Fibroblast of lung (primary cell): ENCODE data around the gene CSAD. TPM values are rescaled to one million over a fixed set of nuclear protein-coding genes. Genes with fewer than 3 reads are reported as not detected.

Source experiments
- DNase-seq, 2 donors: peaks; one replicate each; pipeline versions ENCODE4 v3.0.0 to v3.0.0-alpha.2; 2010; ENCODE audit warnings: low read depth in 2 of 2
- H2AFZ ChIP-seq: 2 replicates; pipeline ENCODE4 v1.5.1; 2012; ENCODE audit warnings: low read length, control low read depth, inconsistent platforms
- H3K27ac ChIP-seq: 2 replicates; pipeline ENCODE4 v1.5.1; 2011; ENCODE audit warnings: low read length, control low read depth; ENCODE audit not compliant: insufficient read depth
- H3K27me3 ChIP-seq: 2 replicates; pipeline ENCODE4 v1.5.1; 2011; ENCODE audit warnings: mild to moderate bottlenecking, low read length; ENCODE audit not compliant: control insufficient read depth, insufficient read depth
- H3K36me3 ChIP-seq: 2 replicates; pipeline ENCODE4 v1.5.1; 2011; ENCODE audit warnings: low read length; ENCODE audit not compliant: control insufficient read depth, insufficient read depth
- H3K4me1 ChIP-seq: 2 replicates; pipeline ENCODE4 v1.5.1; 2011; ENCODE audit warnings: low read length; ENCODE audit not compliant: control insufficient read depth, insufficient read depth; ENCODE audit errors: extremely low read depth
- H3K4me2 ChIP-seq: 2 replicates; pipeline ENCODE4 v1.5.1; 2011; ENCODE audit warnings: low read length, control low read depth; ENCODE audit not compliant: insufficient read depth; ENCODE audit errors: extremely low read depth
- H3K4me3 ChIP-seq, 4 experiments: fragments of 200-600 bp in 1 of 4; sonication (generic) in 1 of 4; replicated peaks in 1 of 4; 2 replicates each; pipeline ENCODE4 v1.5.1; 2011 to 2016; ENCODE audit warnings: low read length in 4 of 4, low read depth in 3 of 4, mild to moderate bottlenecking in 3 of 4, control low read depth in 2 of 4, inconsistent platforms in 1 of 4, mixed read lengths in 1 of 4; ENCODE audit not compliant: insufficient read depth in 1 of 4; ENCODE audit errors: control extremely low read depth in 1 of 4
- H3K79me2 ChIP-seq: 2 replicates; pipeline ENCODE4 v1.5.1; 2012; ENCODE audit warnings: mild to moderate bottlenecking, low read length, inconsistent platforms; ENCODE audit not compliant: control insufficient read depth, insufficient read depth
- H3K9ac ChIP-seq: 2 replicates; pipeline ENCODE4 v1.5.1; 2011; ENCODE audit warnings: mild to moderate bottlenecking, low read length, control low read depth; ENCODE audit not compliant: insufficient read depth
- H3K9me3 ChIP-seq: 2 replicates; pipeline ENCODE4 v1.5.1; 2012; ENCODE audit warnings: low read depth, low read length; ENCODE audit not compliant: control insufficient read depth, insufficient read depth
- H4K20me1 ChIP-seq: 2 replicates; pipeline ENCODE4 v1.5.1; 2011; ENCODE audit warnings: low read length; ENCODE audit not compliant: control insufficient read depth, insufficient read depth; ENCODE audit errors: extremely low read depth
- EZH2 ChIP-seq: IDR thresholded peaks from 2 replicates; pipeline ENCODE4 v1.5.1; 2012; ENCODE audit warnings: low read length, control low read depth, mild to moderate bottlenecking; ENCODE audit errors: missing control alignments
- polyA plus RNA-seq, 2 donors: library from polyadenylated mRNA; depleted of rRNA in 1 of 2; stranded (reverse) in 1 of 2; unstranded in 1 of 2; fragments of >200 nt; gene quantifications; 2 replicates each; pipeline ENCODE4 v1.2.1, GENCODE V29; 2011 to 2012; ENCODE audit warnings: missing spikeins in 1 of 2
- total RNA-seq: library from RNA; depleted of rRNA; stranded (reverse); fragments of >200 nt; gene quantifications from 2 replicates; pipeline ENCODE4 v1.2.1, GENCODE V29; 2014
- TF ChIP-seq, protein P1 (sequence below), 2 donors: IDR thresholded peaks in 1 of 2; conservative IDR thresholded peaks in 1 of 2; 1 replicate in 1 of 2; 2 replicates in 1 of 2; pipeline ENCODE4 v1.5.1; 2011 to 2012; ENCODE audit warnings: low read length in 2 of 2, control low read depth in 1 of 2, inconsistent platforms in 1 of 2, low read depth in 1 of 2, mild to moderate bottlenecking in 1 of 2

CSAD gene
- total and polyA plus RNA-seq, 2 donors (not counting 1 experiment from before 2014, with no cell fraction given): 7.8 to 10.1 TPM

DNA sequence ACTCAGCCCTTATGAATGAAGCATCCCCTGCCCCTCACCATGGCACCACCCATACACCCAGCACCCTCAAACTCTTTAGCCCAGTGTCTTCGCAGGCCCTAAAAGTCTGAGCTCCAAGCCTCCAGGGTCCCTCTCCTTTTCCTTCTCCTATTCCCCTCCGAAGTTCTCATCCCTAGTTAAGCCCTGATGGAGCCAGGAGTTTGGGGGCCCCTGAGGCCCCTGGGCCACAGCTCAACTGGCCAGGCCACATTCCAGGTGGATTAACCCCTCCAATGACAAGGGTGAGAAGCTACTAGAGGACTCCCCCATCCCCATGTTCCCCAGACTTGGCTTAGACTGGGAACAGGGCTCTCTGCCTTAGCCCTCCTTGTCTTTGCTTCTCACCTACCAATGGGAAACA lies 48.7 kb upstream of the CSAD start:
- Histone ChIP-seq H3K4me2 (no peak overlapping the region), H3K27me3 (no peaks in the 10 kb centered on the region), H3K79me2 (no peaks in the 10 kb centered on the region), H4K20me1 (no peaks in the 10 kb centered on the region), H3K36me3 (peaks cover 3% of the 10 kb centered on the region), H2AFZ (no peak overlapping the region), H3K4me1 (peaks cover 21% of the 10 kb centered on the region), H3K9me3 (no peaks in the 10 kb centered on the region), H3K27ac (no peak overlapping the region), H3K9ac (no peak overlapping the region), H3K4me3 (peak overlapping the region in 1 of 4 experiments; percentile 39)
- no peak for DNase-seq
- TF ChIP-seq, protein P1, sequence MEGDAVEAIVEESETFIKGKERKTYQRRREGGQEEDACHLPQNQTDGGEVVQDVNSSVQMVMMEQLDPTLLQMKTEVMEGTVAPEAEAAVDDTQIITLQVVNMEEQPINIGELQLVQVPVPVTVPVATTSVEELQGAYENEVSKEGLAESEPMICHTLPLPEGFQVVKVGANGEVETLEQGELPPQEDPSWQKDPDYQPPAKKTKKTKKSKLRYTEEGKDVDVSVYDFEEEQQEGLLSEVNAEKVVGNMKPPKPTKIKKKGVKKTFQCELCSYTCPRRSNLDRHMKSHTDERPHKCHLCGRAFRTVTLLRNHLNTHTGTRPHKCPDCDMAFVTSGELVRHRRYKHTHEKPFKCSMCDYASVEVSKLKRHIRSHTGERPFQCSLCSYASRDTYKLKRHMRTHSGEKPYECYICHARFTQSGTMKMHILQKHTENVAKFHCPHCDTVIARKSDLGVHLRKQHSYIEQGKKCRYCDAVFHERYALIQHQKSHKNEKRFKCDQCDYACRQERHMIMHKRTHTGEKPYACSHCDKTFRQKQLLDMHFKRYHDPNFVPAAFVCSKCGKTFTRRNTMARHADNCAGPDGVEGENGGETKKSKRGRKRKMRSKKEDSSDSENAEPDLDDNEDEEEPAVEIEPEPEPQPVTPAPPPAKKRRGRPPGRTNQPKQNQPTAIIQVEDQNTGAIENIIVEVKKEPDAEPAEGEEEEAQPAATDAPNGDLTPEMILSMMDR (conservative IDR thresholded peaks at IDR 0.05 in 1 of 2, IDR thresholded peaks at IDR 0.05 in 1 of 2; ENCODE audit: low read depth in 1 of 2, low read length in 2 of 2): no peak
- no peak for TF ChIP-seq EZH2

DNA sequence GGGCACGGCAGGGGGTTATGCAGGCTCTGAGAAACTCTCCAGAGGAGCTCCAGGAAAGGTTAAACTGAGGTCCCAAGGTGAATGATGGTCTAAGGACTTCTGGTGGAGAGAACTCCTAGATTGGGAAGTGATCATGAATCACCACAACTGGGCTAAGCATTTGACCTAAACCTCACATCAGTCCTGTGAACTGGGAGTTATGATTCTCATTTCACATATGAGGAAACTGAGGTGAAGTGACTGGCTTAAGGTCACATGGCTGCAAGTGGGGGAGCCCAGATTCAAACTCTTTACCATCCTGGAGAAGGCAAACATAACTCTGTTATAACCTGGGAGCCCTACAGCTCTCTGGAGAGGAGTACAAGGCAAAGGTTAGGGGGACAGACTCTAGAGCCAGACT lies 47.1 kb upstream of the CSAD start:
- no peak for DNase-seq
- Histone ChIP-seq H3K79me2 (no peaks in the 10 kb centered on the region), H3K4me3 (no peak overlapping the region), H3K27ac (no peak overlapping the region), H3K27me3 (no peaks in the 10 kb centered on the region), H3K4me1 (peaks cover 21% of the 10 kb centered on the region), H3K36me3 (peaks cover 3% of the 10 kb centered on the region), H3K9me3 (no peaks in the 10 kb centered on the region), H3K9ac (no peak overlapping the region), H3K4me2 (no peak overlapping the region), H4K20me1 (no peaks in the 10 kb centered on the region), H2AFZ (no peak overlapping the region)
- TF ChIP-seq, protein P1 (conservative IDR thresholded peaks at IDR 0.05 in 1 of 2, IDR thresholded peaks at IDR 0.05 in 1 of 2; ENCODE audit: low read depth in 1 of 2, low read length in 2 of 2): no peak
- no peak for TF ChIP-seq EZH2

DNA sequence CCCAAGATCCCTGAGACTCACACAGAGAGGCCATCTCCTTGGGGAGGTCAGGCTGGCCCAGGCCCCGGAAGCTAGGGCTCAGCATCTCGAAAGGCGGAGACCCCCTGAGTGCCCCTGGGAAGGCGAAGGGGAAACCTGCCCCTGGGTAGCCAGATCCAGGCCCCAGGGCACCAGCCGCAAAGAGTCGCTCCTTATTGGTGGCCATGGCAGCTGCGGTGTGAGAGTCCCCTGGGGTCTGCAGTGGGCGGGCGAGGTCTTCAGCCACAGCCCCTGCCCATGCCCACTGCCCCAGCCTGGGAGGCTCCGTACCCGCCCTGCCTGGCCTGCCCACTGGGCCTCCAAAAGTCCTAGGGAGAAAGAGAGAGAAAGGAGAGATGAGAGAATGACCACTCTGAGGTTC lies 46.6 kb upstream of the CSAD start:
- peaks cover 21% of the 10 kb centered on the region for H3K4me1 ChIP-seq
- no peaks in the 10 kb centered on the region for H3K9me3 ChIP-seq
- H3K4me2 ChIP-seq: no peak overlapping the region
- no peak overlapping the region for H2AFZ ChIP-seq
- TF ChIP-seq EZH2: no peak
- TF ChIP-seq, protein P1 (conservative IDR thresholded peaks at IDR 0.05 in 1 of 2, IDR thresholded peaks at IDR 0.05 in 1 of 2; ENCODE audit: low read depth in 1 of 2, low read length in 2 of 2): no peak
- no peak for DNase-seq
- no peaks in the 10 kb centered on the region for H4K20me1 ChIP-seq
- H3K27me3 ChIP-seq: no peaks in the 10 kb centered on the region
- H3K79me2 ChIP-seq: no peaks in the 10 kb centered on the region
- H3K4me3 ChIP-seq: no peak overlapping the region
- H3K27ac ChIP-seq: no peak overlapping the region
- peaks cover 3% of the 10 kb centered on the region for H3K36me3 ChIP-seq
- no peak overlapping the region for H3K9ac ChIP-seq
